Left cardiac atrium (tissue), 4 donors: Measurements from ENCODE around the gene AUTS2. TPM values are rescaled to one million over a fixed set of nuclear protein-coding genes. Genes with fewer than 3 reads are reported as not detected.

Source experiments
- ATAC-seq, 2 donors: fragments of 200-7000 bp; cut with Tn5 transposase; one replicate each; pipeline ENCODE4 v1.9.1; 2020; ENCODE audit warnings: mild to moderate bottlenecking in 2 of 2, moderate library complexity in 2 of 2
- DNase-seq: peaks from one replicate; pipeline ENCODE4 v3.0.0-alpha.2; 2020
- intact Hi-C, 2 donors: fragments of 100-400 bp; cut with DNase I; formaldehyde crosslinking; loops; one replicate each; pipeline versions ENCODE4 v1.14.1 to v1.15.1; 2022 to 2023
- total RNA-seq, 2 donors: library from RNA; stranded (reverse); fragmentation: NEBNext Ultra II Directional; extraction: Animal tissue kit (Norgen Biotek cat#: 25700); gene quantifications; one replicate each; pipeline ENCODE4 v1.2.1, GENCODE V29; 2021
- donor health status: DM: no; HTN: yes; CAD: no.
- donor health status: DM: no; HTN: yes; CAD: no; lungs with severe emphysema.
- donor health status: DM: yes; HTN: yes; CAD: no.
- donor health status: Dilated cardiomyopathy.

AUTS2 gene
- total RNA-seq, 2 donors from 2014 or later: 10.5 to 15.2 TPM

- no peak for DNase-seq
These were observed 1178.4 kb downstream of the AUTS2 start for GRCh38 chr7:70776627-70777101.

GRCh38 chr7:70777251-70777650 lies 1179.0 kb downstream of the AUTS2 start:
- no peak for DNase-seq
- ATAC-seq: no peak
- intact Hi-C loops: no loop called here

More at GRCh38 chr7:70776627-70777101, 1178.4 kb downstream of the AUTS2 start:
- peak in 1 of 2 donors; percentile 19 for ATAC-seq
- intact Hi-C loops: no loop called here

- intact Hi-C loops: no loop called here
- DNase-seq (no peak), ATAC-seq (no peak)
These were observed 1180.3 kb downstream of the AUTS2 start for GRCh38 chr7:70778585-70778984.

- intact Hi-C loops: no loop called here
- ATAC-seq: no peak
- DNase-seq: no peak
These were observed 1181.0 kb downstream of the AUTS2 start for GRCh38 chr7:70779321-70779720.

- ATAC-seq (no peak), DNase-seq (no peak)
- intact Hi-C loops: no loop called here
These were observed 1183.6 kb downstream of the AUTS2 start for GRCh38 chr7:70781922-70782311.

- no peak for ATAC-seq
- DNase-seq: no peak
- intact Hi-C loops: no loop called here
These were observed 1184.5 kb downstream of the AUTS2 start for GRCh38 chr7:70782796-70783195.

GRCh38 chr7:70785427-70785826 lies 1187.2 kb downstream of the AUTS2 start:
- ATAC-seq (no peak), DNase-seq (no peak)
- intact Hi-C loops: no loop called here

- DNase-seq (no peak), ATAC-seq (no peak)
- intact Hi-C loops: no loop called here
These were observed 1187.8 kb downstream of the AUTS2 start for GRCh38 chr7:70786076-70786475.

- intact Hi-C loops: no loop called here
- ATAC-seq (no peak), DNase-seq (no peak)
These were observed 1189.0 kb downstream of the AUTS2 start for GRCh38 chr7:70787286-70787685.

GRCh38 chr7:70787771-70788170 lies 1189.5 kb downstream of the AUTS2 start:
- no peak for ATAC-seq
- DNase-seq: no peak
- intact Hi-C loops: no loop called here

- ATAC-seq (no peak), DNase-seq (no peak)
- intact Hi-C loops: no loop called here
These were observed 1190.0 kb downstream of the AUTS2 start for GRCh38 chr7:70788276-70788675.

GRCh38 chr7:70789481-70790214 lies 1191.4 kb downstream of the AUTS2 start:
- ATAC-seq: no peak
- no peak for DNase-seq
- intact Hi-C loops: no loop called here

- DNase-seq: no peak
- intact Hi-C loops: no loop called here
- no peak for ATAC-seq
These were observed 1192.2 kb downstream of the AUTS2 start for GRCh38 chr7:70790215-70791073.

- no peak for ATAC-seq
- no peak for DNase-seq
- intact Hi-C loops: no loop called here
These were observed 1193.1 kb downstream of the AUTS2 start for GRCh38 chr7:70791341-70791740.

GRCh38 chr7:70793060-70793459 lies 1194.8 kb downstream of the AUTS2 start:
- ATAC-seq (no peak), DNase-seq (no peak)
- intact Hi-C loops: no loop called here

- ATAC-seq (no peak), DNase-seq (no peak)
- intact Hi-C loops: no loop called here
These were observed 1195.5 kb downstream of the AUTS2 start for GRCh38 chr7:70793821-70794220.

GRCh38 chr7:70794962-70795361 lies 1196.7 kb downstream of the AUTS2 start:
- ATAC-seq (no peak), DNase-seq (no peak)
- intact Hi-C loops: no loop called here

- DNase-seq (no peak), ATAC-seq (no peak)
- intact Hi-C loops: no loop called here
These were observed 1197.7 kb downstream of the AUTS2 start for GRCh38 chr7:70795948-70796347.

- intact Hi-C loops: no loop called here
- ATAC-seq: no peak
- no peak for DNase-seq
These were observed 1198.8 kb downstream of the AUTS2 start for GRCh38 chr7:70797109-70797514.

- intact Hi-C loops: no loop called here
- ATAC-seq (no peak), DNase-seq (no peak)
These were observed 1201.6 kb downstream of the AUTS2 start for GRCh38 chr7:70799841-70800405.
